NT2/D1 (cell line): ENCODE data around the gene ACACA.

ENCODE experiments used
- DNase-seq: peaks from one replicate; pipeline ENCODE4 v3.0.0-alpha.2; 2011; ENCODE audit warnings: low read depth, low spot score
- H3K27me3 ChIP-seq: 2 replicates; pipeline ENCODE4 v1.6.0; 2011; ENCODE audit warnings: mild to moderate bottlenecking; ENCODE audit not compliant: insufficient read length, insufficient read depth
- H3K36me3 ChIP-seq: 2 replicates; pipeline ENCODE4 v1.6.1; 2011; ENCODE audit warnings: mild to moderate bottlenecking, low read length, mixed read lengths; ENCODE audit not compliant: insufficient read depth, insufficient read length
- H3K4me1 ChIP-seq: 2 replicates; pipeline ENCODE4 v1.5.1; 2011; ENCODE audit not compliant: insufficient read depth, insufficient read length
- H3K4me3 ChIP-seq: 2 replicates; pipeline ENCODE4 v1.5.1; 2011; ENCODE audit warnings: low read depth; ENCODE audit not compliant: insufficient read length
- H3K9ac ChIP-seq: 2 replicates; pipeline ENCODE4 v1.6.0; 2011; ENCODE audit warnings: low read depth; ENCODE audit not compliant: insufficient read length
- H3K9me3 ChIP-seq: 2 replicates; pipeline ENCODE4 v1.5.1; 2011; ENCODE audit warnings: mild to moderate bottlenecking, low read length; ENCODE audit not compliant: insufficient read depth
- SUZ12 ChIP-seq: IDR thresholded peaks from 2 replicates; pipeline ENCODE4 v1.6.1; 2011; ENCODE audit not compliant: insufficient read length, insufficient read depth; ENCODE audit errors: extremely low read depth
- YY1 ChIP-seq: IDR thresholded peaks from 2 replicates; pipeline ENCODE4 v1.6.1; 2011; ENCODE audit not compliant: insufficient read length, insufficient read depth
- ZNF274 ChIP-seq: IDR thresholded peaks from 2 replicates; pipeline ENCODE4 v1.6.1; 2011; ENCODE audit warnings: mild to moderate bottlenecking, low read depth, low read length

The ACACA gene

DNA sequence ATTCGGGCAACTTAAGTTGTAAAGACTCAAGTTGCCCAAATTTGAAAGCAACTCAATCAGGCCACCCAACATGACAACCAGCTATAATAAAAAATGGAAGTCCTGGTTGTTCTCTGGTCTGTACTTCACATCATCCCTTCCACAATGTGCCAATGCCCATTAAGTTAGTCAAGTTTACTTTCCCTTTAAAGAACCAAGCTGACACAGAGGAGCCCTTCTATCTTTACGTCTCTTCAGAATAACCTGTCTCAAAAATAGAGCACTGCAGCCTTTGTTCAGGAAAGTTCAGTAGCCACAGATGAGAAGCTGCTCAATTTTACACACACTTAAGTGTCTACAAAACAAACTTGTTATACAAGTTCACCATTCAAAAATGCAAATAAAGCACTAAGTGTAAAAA is 106.0 kb downstream of the ACACA start:
- DNase-seq: no peak
- no peak overlapping the region for H3K9ac ChIP-seq
- H3K27me3 ChIP-seq: no peaks in the 10 kb centered on the region
- no peaks in the 10 kb centered on the region for H3K4me1 ChIP-seq
- TF ChIP-seq SUZ12: no peak
- TF ChIP-seq ZNF274: no peak
- TF ChIP-seq YY1: no peak
- H3K9me3 ChIP-seq: no peaks in the 10 kb centered on the region
- H3K4me3 ChIP-seq: no peak overlapping the region
- peaks cover 6% of the 10 kb centered on the region for H3K36me3 ChIP-seq

DNA sequence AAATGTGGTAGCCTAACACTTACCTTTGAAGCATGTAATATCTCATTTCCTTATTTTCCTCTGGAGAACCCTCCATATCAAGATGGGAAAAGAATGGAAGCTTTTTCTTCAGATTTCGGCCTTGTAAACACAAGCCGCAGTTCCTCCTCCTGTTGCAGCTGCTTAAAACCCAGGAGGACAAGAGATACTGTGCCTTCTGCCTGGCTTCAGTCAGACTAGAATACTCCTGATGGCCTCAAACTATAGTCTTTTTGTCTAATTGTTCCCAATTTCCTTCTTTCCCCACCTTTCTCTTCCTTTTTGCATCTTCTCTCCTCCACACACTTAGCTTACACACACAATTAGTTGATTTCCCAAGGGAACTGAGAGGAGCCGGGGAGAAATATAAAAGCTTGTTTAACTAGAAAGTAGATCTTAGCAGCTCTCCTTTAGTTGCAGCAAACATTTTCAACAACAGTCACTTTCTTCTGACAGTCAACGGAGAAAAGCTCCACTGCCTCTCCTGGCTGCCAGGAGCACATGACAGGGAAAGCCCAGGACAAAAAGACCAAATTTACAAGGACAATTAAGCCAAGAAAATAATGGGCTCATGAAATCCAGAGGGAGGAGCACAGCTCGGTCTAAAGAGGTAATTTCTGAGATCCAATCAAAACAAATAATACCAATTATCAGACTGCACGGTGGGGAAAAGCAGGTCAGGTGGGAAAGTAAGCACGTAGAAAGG is 107.2 kb downstream of the ACACA start:
- Histone ChIP-seq H3K4me1 (no peaks in the 10 kb centered on the region), H3K9me3 (no peaks in the 10 kb centered on the region), H3K4me3 (no peak overlapping the region), H3K27me3 (no peaks in the 10 kb centered on the region), H3K36me3 (peaks cover 6% of the 10 kb centered on the region), H3K9ac (no peak overlapping the region)
- TF ChIP-seq SUZ12: no peak
- TF ChIP-seq YY1: no peak
- no peak for TF ChIP-seq ZNF274
- DNase-seq: no peak

DNA sequence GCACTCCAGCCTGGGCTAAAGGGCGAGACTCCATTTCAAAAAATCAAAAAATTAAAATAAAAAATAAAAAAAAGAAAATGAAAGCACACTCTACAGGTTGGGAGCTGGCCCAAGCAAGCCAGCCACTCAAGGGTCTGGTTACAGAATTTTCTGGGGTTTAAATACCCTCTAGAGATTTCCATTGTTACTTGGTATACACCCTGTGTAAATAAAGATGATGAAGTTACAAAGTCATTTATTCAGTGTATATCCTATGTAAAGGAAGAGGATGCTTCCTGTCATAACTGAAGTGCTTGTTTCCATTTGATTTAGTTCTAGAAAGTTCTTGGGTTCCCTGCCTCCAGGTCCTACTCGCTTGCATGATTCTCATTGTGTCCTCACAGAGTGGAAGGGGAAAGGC is 110.7 kb downstream of the ACACA start:
- Histone ChIP-seq H3K27me3 (no peaks in the 10 kb centered on the region), H3K36me3 (no peaks in the 10 kb centered on the region), H3K9ac (no peak overlapping the region), H3K9me3 (no peaks in the 10 kb centered on the region), H3K4me1 (no peaks in the 10 kb centered on the region), H3K4me3 (no peak overlapping the region)
- DNase-seq: no peak
- TF ChIP-seq SUZ12 (no peak), ZNF274 (no peak), YY1 (no peak)

DNA sequence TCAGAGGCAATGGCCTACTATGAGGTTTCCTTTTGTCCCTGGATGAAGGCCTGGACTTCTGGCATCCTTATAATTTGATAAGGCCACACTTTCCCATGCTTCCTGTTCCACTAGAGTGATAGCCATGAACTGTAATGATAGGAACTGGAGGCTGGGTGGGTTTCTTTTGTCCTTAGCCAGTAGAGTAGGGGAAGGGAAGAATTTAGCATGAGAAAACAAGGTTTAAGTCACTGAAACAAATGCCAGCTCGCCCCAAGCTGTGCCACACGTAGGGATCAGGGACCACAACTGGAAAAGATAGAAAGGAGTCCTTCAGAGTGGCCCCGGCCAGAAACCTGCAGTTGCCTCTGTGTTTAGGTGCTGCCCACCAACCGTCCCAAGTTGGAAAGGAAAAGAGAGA is 111.7 kb downstream of the ACACA start:
- Histone ChIP-seq H3K4me1 (no peaks in the 10 kb centered on the region), H3K27me3 (no peaks in the 10 kb centered on the region), H3K4me3 (no peak overlapping the region), H3K9me3 (no peaks in the 10 kb centered on the region), H3K9ac (no peak overlapping the region), H3K36me3 (no peaks in the 10 kb centered on the region)
- DNase-seq: no peak
- no peak for TF ChIP-seq YY1
- no peak for TF ChIP-seq SUZ12
- no peak for TF ChIP-seq ZNF274

DNA sequence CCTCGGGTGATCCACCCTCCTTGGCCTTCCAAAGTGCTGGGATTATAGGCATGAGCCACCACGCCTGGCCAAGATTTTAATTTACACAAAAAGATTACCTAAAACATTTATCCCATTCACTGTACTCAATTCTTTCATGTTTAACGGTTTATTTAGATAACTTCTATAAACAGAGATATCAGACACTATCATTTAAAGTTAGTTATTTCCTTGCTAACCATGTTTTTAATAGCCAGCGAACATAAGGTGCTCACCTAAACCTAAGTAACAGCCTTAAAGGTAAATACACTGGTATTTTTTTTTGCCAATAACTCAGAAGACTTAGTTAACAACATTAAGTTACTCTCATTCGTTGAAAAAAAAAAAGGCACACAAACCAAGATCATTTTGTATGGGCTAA is 112.9 kb downstream of the ACACA start:
- Histone ChIP-seq H3K27me3 (no peaks in the 10 kb centered on the region), H3K4me3 (no peak overlapping the region), H3K36me3 (no peaks in the 10 kb centered on the region), H3K4me1 (no peaks in the 10 kb centered on the region), H3K9ac (no peak overlapping the region), H3K9me3 (no peaks in the 10 kb centered on the region)
- TF ChIP-seq SUZ12 (no peak), YY1 (no peak), ZNF274 (no peak)
- DNase-seq: no peak

DNA sequence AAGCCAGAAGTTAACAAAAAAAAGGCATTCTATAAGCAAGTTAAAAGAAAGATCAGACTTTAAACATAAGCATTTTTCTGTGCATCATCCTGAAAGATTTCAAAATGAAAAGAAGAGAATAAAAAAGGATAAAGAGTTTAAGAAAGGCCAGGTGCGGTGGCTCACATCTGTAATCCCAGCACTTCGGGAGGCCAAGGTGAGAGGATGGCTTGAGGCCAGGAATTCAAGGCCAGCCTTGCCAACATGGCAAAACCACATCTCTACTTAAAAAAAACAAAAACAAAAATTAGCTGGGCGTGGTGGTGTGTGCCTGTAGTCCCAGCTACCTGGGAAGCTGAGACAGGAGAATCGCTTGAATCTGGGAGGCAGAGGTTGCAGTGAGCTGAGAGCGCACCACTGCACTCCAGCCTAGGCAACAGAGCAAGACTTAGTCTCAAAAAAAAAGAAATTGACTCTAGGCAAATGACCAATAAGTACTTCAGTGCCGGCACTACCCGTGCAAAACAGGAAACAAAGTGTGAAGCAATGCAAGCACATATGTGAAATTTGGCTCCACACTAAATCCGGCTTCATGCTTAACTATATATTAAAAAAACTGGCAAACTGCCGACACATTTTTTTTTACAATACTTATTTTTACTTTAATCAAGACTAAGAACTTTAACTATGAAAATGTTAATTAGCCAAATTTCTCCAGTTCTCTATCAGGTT is 114.1 kb downstream of the ACACA start:
- Histone ChIP-seq H3K36me3 (no peaks in the 10 kb centered on the region), H3K4me1 (no peaks in the 10 kb centered on the region), H3K27me3 (no peaks in the 10 kb centered on the region), H3K9me3 (no peaks in the 10 kb centered on the region), H3K9ac (no peak overlapping the region), H3K4me3 (no peak overlapping the region)
- TF ChIP-seq YY1: no peak
- no peak for TF ChIP-seq SUZ12
- no peak for TF ChIP-seq ZNF274
- no peak for DNase-seq

DNA sequence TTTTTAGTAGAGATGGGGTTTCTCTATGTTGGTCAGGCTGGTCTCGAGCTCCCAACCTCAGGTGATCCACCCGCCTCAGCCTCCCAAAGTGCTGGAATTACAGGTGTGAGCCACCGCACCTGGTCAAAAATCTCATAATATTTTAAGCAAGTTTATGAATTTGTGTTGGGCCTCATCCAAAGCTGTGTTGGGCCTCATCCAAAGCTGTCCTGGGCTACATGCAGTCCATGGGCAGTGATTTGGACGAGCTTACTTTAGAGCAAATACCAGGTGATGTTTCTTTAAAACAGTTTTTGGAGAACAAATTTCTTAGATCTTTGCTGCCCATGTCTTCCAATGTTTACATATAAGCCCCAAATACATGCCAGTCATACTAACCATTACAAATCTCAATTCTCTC is 115.3 kb downstream of the ACACA start:
- Histone ChIP-seq H3K4me1 (no peaks in the 10 kb centered on the region), H3K9me3 (no peaks in the 10 kb centered on the region), H3K9ac (no peak overlapping the region), H3K36me3 (no peaks in the 10 kb centered on the region), H3K4me3 (no peak overlapping the region), H3K27me3 (no peaks in the 10 kb centered on the region)
- TF ChIP-seq SUZ12 (no peak), ZNF274 (no peak), YY1 (no peak)
- no peak for DNase-seq
